Cardiac fibroblast (primary cell): Measurements from ENCODE around the gene POLD4.

ENCODE experiments used
- DNase-seq, 2 donors: peaks; one replicate each; pipeline versions ENCODE4 v3.0.0 to v3.0.0-alpha.2; 2010; ENCODE audit warnings: low read depth in 2 of 2
- H3K4me3 ChIP-seq, 2 donors: replicated peaks in 1 of 2; 1 replicate in 1 of 2; 2 replicates in 1 of 2; pipeline ENCODE4 v1.5.1; 2011; ENCODE audit warnings: low read depth in 2 of 2, low read length in 2 of 2, mild to moderate bottlenecking in 2 of 2, moderate library complexity in 1 of 2
- TF ChIP-seq, protein P1 (sequence below): IDR thresholded peaks from one replicate; pipeline ENCODE4 v1.5.1; 2011; ENCODE audit warnings: low read depth, mild to moderate bottlenecking, low read length, inconsistent platforms

POLD4 gene

DNA sequence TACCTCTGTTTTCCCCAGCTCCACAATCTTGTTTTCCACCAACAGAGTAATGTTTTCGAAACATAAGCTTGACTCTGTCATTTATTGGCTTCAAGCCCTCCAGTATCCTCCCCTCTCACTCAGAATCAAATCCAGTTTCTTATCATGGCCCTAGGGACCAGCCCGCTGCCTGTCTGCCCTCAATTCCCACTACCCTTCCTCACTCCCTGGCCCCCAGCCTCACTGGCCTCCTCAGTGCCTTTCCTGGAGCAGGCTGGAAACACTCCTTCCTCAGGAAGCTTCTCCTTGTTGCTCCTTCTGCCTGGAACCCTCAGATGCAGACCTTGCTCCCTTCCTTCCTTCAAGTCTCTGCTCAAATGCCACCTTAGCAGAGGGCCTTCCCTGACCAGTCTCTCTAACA lies 3.9 kb downstream of the POLD4 start:
- DNase-seq = no peak
- H3K4me3 ChIP-seq = no peak overlapping the region
- TF ChIP-seq, protein P1, sequence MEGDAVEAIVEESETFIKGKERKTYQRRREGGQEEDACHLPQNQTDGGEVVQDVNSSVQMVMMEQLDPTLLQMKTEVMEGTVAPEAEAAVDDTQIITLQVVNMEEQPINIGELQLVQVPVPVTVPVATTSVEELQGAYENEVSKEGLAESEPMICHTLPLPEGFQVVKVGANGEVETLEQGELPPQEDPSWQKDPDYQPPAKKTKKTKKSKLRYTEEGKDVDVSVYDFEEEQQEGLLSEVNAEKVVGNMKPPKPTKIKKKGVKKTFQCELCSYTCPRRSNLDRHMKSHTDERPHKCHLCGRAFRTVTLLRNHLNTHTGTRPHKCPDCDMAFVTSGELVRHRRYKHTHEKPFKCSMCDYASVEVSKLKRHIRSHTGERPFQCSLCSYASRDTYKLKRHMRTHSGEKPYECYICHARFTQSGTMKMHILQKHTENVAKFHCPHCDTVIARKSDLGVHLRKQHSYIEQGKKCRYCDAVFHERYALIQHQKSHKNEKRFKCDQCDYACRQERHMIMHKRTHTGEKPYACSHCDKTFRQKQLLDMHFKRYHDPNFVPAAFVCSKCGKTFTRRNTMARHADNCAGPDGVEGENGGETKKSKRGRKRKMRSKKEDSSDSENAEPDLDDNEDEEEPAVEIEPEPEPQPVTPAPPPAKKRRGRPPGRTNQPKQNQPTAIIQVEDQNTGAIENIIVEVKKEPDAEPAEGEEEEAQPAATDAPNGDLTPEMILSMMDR = no peak

DNA sequence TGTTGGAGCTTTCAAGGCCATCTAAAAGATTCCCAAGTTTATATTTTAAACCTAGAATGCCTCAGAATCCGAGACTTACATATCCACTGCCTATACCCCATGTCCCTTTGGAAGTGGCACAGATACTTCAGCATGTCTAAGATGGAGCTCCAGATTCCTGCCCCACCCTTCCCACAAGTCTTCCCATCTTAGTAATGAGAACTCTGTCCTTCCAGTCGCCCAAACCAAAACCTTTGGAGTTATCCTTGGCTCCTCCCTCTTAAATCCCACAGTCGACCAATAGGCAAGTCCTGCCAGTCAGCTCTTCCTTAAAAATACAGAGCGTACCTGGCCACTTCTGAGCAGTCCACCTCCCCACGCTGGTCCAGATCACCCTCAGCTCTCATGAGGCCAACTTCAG lies 4.3 kb downstream of the POLD4 start:
- H3K4me3 ChIP-seq = no peak overlapping the region
- DNase-seq = no peak
- TF ChIP-seq, protein P1 = no peak

DNA sequence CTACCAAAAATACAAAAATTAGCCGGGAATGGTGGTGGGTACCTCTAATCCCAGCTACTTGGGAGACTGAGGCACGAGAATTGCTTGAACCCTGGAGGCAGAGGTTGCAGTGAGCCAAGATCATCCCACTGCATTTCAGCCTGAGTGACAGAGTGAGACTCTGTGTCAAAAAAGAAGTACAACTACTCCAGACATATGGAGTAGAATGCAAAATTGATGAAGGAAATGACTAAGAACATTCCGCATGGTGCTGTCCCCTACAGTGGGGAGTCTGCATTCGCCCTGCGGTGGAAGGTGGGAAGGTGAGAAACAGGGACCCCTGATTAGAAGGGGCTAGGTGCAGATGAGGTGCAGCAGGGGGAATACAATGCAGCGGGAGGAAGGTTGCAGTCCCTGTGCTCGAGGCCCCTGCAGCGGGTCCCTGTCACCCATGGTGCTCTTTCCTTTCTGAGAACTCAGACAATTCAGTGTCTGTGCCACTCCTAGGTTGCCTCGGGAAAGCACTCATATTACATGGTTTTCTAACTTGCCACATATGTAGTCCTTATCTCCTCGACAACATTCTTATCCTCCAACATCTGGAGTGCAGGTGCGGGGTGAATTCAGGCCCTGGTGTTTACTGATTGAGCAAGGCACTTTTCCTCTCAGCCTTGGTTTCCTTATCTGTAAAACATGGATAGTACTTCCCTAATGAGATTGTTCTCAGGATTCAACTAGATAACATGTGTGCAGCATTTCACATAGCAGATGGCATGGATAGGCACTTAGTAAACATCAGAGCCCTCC lies 5.2 kb downstream of the POLD4 start:
- no peak for DNase-seq
- H3K4me3 ChIP-seq = no peak overlapping the region
- TF ChIP-seq, protein P1 = no peak

DNA sequence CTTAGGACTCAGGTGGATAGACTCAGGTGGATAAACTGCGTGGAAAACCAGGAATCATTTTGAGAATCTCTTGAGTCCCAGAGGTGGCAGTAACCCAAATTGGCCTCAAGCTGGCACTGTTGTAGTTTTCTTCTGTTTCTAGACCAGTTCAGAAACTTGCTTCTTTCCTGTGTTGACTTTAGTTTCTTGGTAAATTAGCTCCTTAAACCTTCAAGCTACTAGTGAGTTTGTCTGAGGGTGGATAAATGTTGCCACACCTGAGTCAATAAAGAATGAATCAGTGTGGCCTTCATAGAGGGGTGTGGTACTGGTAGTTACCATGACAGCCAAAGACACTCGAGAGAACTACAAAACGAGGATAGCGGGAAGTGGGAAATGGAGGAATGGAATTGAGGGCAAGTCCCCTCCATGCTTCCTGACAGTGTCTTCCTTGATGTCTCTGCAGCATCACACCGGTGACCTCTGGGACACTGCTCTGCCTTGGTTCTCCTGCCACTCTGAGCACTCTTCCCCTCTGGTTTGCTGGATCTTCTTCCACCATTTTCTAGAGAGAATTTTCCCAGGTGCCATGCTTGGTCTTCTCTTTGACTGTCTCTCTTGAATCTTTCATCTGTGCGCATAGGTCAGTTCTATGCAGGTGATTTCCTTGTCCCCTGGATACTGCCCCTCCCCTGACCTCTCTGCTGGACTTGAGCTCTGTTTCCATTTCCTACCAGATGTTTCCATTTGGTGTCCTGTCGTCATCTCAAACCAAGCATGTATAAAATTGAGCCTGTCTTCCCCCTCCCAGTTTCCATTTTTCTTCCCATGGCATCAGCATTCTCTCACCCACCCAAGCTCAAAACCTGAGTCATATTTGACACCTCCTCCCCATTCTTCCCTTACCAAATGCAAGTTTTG lies 7.2 kb downstream of the POLD4 start:
- no peak overlapping the region for H3K4me3 ChIP-seq
- TF ChIP-seq, protein P1 = peak; percentile 90
- peak; percentile 77 to 82 for DNase-seq

DNA sequence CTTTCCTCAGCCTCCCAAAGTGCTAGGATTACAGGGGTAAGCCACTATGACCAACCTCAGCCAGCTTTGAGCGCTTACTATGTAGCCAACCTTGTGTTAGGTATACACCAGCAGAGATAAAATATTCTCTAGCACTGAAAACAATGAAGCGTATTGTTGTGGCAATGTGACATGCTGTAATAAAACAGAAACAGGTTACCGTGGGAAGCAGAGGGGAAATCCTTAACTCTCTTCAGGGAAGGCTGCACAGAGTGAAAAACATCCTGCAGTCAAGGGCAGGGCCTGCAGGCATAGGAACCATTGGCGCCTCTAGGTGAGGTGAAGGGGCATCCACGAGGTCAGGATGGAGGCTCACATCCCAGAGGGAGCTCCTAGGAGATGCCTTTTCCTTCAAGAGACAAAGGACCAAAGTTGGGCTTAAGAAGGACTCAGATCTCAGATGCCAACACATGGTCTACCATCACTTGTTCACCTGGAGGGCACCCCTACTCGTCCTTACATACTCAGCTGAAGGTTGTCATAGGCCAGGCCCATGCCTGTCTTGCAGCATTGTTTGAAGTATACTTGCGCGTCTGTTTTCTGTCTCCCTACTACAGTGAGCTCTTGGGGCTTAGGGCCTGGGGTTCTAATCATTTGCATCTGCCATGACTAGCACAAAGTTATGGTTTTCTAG lies 8.0 kb downstream of the POLD4 start:
- H3K4me3 ChIP-seq = no peak overlapping the region
- DNase-seq = no peak
- TF ChIP-seq, protein P1 = no peak

DNA sequence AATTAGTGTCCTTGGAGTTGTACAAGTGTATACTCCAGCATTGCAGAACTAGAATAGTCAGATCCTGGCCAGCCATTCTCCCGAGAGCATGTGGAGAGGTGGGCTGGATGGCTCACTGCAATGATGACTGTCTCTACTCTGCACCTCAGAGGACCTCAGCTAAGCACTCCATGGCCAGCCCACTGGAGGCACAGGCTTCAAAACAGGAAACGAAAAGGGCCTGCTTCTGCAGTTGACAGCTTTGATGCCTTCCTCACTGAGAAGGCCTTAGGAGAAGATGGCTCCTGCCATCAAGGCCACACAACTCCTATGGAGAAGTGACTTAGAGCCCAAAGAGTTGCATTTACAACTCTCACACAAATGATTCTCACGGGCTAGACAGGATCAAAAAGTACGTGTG lies 9.1 kb downstream of the POLD4 start:
- TF ChIP-seq, protein P1 = no peak
- no peak overlapping the region for H3K4me3 ChIP-seq
- no peak for DNase-seq
